ENCODE data around the gene SBK2.

- TF ChIP-seq EZH2 (IDR thresholded peaks at IDR 0.05; ENCODE audit: insufficient read depth, low read length), result no peak
- TF ChIP-seq, protein P1, sequence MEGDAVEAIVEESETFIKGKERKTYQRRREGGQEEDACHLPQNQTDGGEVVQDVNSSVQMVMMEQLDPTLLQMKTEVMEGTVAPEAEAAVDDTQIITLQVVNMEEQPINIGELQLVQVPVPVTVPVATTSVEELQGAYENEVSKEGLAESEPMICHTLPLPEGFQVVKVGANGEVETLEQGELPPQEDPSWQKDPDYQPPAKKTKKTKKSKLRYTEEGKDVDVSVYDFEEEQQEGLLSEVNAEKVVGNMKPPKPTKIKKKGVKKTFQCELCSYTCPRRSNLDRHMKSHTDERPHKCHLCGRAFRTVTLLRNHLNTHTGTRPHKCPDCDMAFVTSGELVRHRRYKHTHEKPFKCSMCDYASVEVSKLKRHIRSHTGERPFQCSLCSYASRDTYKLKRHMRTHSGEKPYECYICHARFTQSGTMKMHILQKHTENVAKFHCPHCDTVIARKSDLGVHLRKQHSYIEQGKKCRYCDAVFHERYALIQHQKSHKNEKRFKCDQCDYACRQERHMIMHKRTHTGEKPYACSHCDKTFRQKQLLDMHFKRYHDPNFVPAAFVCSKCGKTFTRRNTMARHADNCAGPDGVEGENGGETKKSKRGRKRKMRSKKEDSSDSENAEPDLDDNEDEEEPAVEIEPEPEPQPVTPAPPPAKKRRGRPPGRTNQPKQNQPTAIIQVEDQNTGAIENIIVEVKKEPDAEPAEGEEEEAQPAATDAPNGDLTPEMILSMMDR (IDR thresholded peaks at IDR 0.05; ENCODE audit: insufficient read depth, low read depth, low read length), result no peak
Observed at GRCh38 chr19:55544776-55545439, 8.0 kb upstream of the SBK2 start.
